Liver (tissue), 3 donors: ENCODE results near the gene FAM184A.

Experiments used
- ATF3 ChIP-seq: IDR thresholded peaks from 2 replicates; pipeline ENCODE4 v1.6.1; 2016; ENCODE audit warnings: antibody characterized with exemption
- CTCF ChIP-seq: fragments of 150-350 bp; IDR thresholded peaks from 2 replicates; pipeline ENCODE4 v1.5.1; 2017; ENCODE audit warnings: improper control_type of control experiment, low read depth, low read length; ENCODE audit not compliant: missing input control
- EGR1 ChIP-seq, 2 donors: IDR thresholded peaks; 2 replicates each; pipeline ENCODE4 v1.6.1; 2016 to 2018; ENCODE audit warnings: antibody characterized with exemption in 2 of 2, low read depth in 2 of 2
- FOXA1 ChIP-seq: IDR thresholded peaks from 2 replicates; pipeline ENCODE4 v1.6.1; 2016; ENCODE audit warnings: antibody characterized with exemption
- GABPA ChIP-seq, 2 donors: IDR thresholded peaks in 1 of 2; conservative IDR thresholded peaks in 1 of 2; 2 replicates each; pipeline ENCODE4 v1.6.1; 2016; ENCODE audit warnings: antibody characterized with exemption in 2 of 2, mild to moderate bottlenecking in 1 of 2, moderate library complexity in 1 of 2
- JUND ChIP-seq, 2 donors: IDR thresholded peaks; 2 replicates each; pipeline ENCODE4 v1.6.1; 2016; ENCODE audit warnings: antibody characterized with exemption in 2 of 2
- RAD21 ChIP-seq, 2 donors: IDR thresholded peaks; 2 replicates each; pipeline ENCODE4 v1.6.1; 2016; ENCODE audit warnings: antibody characterized with exemption in 2 of 2, mild to moderate bottlenecking in 2 of 2
- REST ChIP-seq: IDR thresholded peaks from 2 replicates; pipeline ENCODE4 v1.6.1; 2016; ENCODE audit warnings: antibody characterized with exemption, mild to moderate bottlenecking
- RXRA ChIP-seq, 2 donors: IDR thresholded peaks; 2 replicates each; pipeline ENCODE4 v1.6.1; 2017 to 2018; ENCODE audit warnings: antibody characterized with exemption in 2 of 2, mild to moderate bottlenecking in 1 of 2
- SP1 ChIP-seq: IDR thresholded peaks from 2 replicates; pipeline ENCODE4 v1.6.1; 2018; ENCODE audit warnings: antibody characterized with exemption, mild to moderate bottlenecking
- TAF1 ChIP-seq: conservative IDR thresholded peaks from 2 replicates; pipeline ENCODE4 v1.6.1; 2016; ENCODE audit warnings: antibody characterized with exemption, mild to moderate bottlenecking
- YY1 ChIP-seq: IDR thresholded peaks from 2 replicates; pipeline ENCODE4 v1.6.1; 2016; ENCODE audit warnings: antibody characterized with exemption, mild to moderate bottlenecking
- TF ChIP-seq, protein P1 (sequence below): IDR thresholded peaks from 2 replicates; pipeline ENCODE4 v1.6.1; 2016; ENCODE audit warnings: antibody characterized with exemption
- TF ChIP-seq, protein P2 (sequence below): IDR thresholded peaks from 2 replicates; pipeline ENCODE4 v1.6.1; 2016; ENCODE audit warnings: antibody characterized with exemption
- donor health status: healthy.
- donor health status: healthy.

- TF ChIP-seq CTCF (no peak), RAD21 (IDR thresholded peaks at IDR 0.05) (no peak), JUND (IDR thresholded peaks at IDR 0.05) (no peak), ATF3 (no peak), YY1 (no peak), REST (no peak), TAF1 (no peak), FOXA1 (no peak), SP1 (no peak), GABPA (IDR thresholded peaks at IDR 0.05 in 1 of 2, conservative IDR thresholded peaks at IDR 0.05 in 1 of 2) (no peak), RXRA (IDR thresholded peaks at IDR 0.05) (no peak), EGR1 (IDR thresholded peaks at IDR 0.05; ENCODE audit: low read depth in 2 of 2) (no peak)
- TF ChIP-seq, protein P1, sequence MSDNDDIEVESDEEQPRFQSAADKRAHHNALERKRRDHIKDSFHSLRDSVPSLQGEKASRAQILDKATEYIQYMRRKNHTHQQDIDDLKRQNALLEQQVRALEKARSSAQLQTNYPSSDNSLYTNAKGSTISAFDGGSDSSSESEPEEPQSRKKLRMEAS = no peak
- TF ChIP-seq, protein P2, sequence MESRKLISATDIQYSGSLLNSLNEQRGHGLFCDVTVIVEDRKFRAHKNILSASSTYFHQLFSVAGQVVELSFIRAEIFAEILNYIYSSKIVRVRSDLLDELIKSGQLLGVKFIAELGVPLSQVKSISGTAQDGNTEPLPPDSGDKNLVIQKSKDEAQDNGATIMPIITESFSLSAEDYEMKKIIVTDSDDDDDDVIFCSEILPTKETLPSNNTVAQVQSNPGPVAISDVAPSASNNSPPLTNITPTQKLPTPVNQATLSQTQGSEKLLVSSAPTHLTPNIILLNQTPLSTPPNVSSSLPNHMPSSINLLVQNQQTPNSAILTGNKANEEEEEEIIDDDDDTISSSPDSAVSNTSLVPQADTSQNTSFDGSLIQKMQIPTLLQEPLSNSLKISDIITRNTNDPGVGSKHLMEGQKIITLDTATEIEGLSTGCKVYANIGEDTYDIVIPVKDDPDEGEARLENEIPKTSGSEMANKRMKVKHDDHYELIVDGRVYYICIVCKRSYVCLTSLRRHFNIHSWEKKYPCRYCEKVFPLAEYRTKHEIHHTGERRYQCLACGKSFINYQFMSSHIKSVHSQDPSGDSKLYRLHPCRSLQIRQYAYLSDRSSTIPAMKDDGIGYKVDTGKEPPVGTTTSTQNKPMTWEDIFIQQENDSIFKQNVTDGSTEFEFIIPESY = no peak
Measured at GRCh38 chr6:119125576-119125975, 47.1 kb upstream of the FAM184A start.
